D721Med (cell line): ENCODE measurements around the gene JARID2.

Experiments used
- DNase-seq: peaks from one replicate; pipeline ENCODE4 v3.0.0; 2011; ENCODE audit warnings: low spot score; ENCODE audit not compliant: insufficient read length
- FAIRE-seq: peaks from 2 replicates; lab custom pipeline; 2011; peaks lifted over from hg19 to GRCh38; lab: Jason Lieb, UNC
- CTCF ChIP-seq: IDR thresholded peaks from 2 replicates; pipeline ENCODE4 v1.5.1; 2012; ENCODE audit warnings: mild to moderate bottlenecking, control low read depth; ENCODE audit not compliant: insufficient read depth; ENCODE audit errors: missing control alignments

The JARID2 gene

DNA sequence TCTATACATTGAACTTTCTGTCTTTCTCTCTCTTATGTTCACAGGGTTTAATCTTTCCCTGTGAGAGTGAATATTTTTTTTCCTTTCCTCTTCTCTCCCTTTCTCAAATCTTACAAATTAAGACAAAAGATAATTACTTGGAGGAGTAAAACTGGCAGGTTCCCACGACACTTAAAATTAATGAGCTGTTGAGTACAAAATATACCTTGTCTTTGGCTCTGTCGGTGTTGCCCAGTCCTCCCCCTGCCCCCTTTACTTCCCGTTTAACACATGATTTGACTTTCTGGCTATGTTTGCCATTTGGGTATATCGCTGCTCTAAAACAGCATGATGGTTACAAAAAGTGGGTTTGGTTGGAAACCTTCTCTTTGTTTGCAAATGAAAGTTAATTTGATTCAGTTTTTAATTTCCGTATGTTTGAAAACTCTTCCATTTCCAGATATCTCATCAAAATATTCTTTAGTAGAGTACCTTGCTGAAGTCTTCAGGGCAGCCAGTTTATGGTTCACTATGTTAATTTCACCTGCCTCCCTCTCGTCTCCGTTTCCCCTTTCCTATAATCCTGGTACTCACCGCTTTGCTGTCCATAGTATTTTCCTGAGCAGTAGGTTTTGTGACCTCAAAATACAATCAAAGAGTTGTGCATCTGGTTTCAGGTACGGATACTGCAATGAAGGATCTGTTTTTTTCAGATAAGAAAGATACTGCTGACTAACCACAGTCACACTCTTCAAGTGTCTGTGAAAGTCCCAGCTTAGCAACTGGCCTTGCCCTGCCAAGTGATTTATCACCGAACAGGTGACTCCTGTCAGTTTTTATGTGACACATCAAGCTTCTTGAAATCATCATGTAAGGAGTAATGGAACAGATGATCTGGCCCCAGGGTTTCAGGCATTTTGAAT, 235.8 kb downstream of the JARID2 start:
- DNase-seq (no peak), FAIRE-seq (no peak)
- no peak for TF ChIP-seq CTCF

DNA sequence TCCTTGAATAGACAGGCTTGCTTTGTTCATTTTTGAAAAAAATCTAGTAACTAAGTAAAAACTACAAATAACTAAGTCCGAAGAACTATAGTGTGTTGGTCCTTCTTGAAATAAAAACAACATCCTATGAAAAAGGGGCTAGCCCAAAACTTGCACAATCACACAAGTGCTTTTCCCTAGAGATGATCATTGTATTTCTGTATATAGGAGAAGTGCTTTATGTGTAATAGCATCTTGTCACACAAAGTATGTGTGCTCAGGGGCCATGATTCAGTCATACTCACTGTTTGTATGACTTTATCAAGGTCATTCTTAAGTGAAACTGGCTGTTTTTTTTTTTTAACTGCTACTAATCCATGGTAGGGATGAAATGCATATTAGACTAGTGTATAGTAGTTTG, 237.2 kb downstream of the JARID2 start:
- DNase-seq = no peak
- TF ChIP-seq CTCF = no peak

GRCh38 chr6:15484140-15484539, 238.3 kb downstream of the JARID2 start:
- FAIRE-seq (no peak), DNase-seq (no peak)
- TF ChIP-seq CTCF = no peak

More for the DNA sequence above, 237.2 kb downstream of the JARID2 start:
- FAIRE-seq = no peak

GRCh38 chr6:15484821-15485220, 239.0 kb downstream of the JARID2 start:
- DNase-seq (no peak), FAIRE-seq (no peak)
- no peak for TF ChIP-seq CTCF

GRCh38 chr6:15485936-15486335, 240.1 kb downstream of the JARID2 start:
- FAIRE-seq (no peak), DNase-seq (no peak)
- no peak for TF ChIP-seq CTCF

DNA sequence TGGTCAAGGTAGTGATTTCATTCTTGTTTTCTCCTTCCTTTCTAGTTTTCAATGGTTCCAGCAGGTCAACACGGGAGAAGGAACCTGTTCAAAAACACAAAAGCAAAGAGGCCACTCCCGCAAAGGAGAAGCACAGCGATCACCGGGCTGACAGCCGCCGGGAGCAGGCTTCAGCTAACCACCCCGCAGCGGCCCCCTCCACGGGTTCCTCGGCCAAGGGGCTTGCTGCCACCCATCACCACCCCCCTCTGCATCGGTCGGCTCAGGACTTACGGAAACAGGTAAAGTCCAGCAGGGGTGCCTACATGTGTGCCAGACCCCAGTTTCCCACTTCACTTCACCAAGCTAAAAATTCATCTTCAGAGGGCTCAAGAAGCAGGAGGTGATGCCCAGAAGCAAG, 241.4 kb downstream of the JARID2 start:
- FAIRE-seq (no peak), DNase-seq (no peak)
- TF ChIP-seq CTCF = no peak

- DNase-seq (no peak), FAIRE-seq (no peak)
- no peak for TF ChIP-seq CTCF
Observed at GRCh38 chr6:15489261-15489962, 243.5 kb downstream of the JARID2 start.
